Measurements from ENCODE around the gene BNC2. TPM values are rescaled to one million over a fixed set of nuclear protein-coding genes. Genes with fewer than 3 reads are reported as not detected.

BNC2 gene
- total and polyA plus RNA-seq, 2 donors = 1.8 to 3.9 TPM

DNA sequence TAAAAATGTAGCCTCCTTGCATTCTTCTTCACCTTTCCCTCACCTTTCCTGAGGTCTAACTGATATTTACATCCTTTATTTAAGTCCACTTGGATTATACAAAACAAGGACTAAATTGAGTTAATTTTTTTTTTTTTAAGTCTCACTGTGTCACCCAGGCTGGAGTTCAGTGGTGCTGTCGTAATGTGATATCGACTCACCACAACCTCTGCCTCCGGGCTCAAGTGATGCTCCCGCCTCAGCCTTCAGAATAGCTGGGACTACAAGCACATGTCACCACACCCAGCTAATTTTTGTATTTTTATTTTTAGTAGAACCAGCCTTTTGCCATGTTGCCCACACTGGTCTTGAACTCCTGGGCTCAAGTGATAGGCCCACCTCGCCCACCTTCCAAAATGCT is 195.3 kb downstream of the BNC2 start:
- no peaks in the 10 kb centered on the region for H3K36me3 ChIP-seq (ENCODE audit: control insufficient read depth in 2 of 2, insufficient read depth in 2 of 2, low read length in 1 of 2)
- DNase-seq (ENCODE audit: low read depth in 6 of 9, low spot score in 9 of 9) = no peak
- WGBS = 97% methylated on average over 5 of the region's 5 CpGs

DNA sequence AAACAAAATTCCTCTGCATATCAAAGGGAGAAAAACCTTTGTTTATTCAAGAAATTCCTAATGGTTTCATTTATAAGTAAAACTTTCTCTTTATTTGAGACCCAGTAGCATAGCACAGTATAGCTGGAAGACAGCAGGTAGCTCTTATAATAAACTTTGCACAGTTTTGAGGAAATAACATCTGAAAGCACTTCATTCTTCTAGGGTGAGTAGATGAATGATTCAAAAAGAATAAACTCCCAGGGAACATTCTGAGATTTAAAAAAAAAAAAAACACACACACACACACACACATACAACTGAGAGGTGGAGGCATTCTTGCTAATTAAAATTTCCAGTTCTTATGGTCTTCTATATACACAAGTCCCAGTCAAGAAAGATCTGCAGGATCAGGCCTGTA is 197.3 kb downstream of the BNC2 start:
- H3K9me3 ChIP-seq (ENCODE audit: control insufficient read depth in 2 of 2, insufficient read depth in 1 of 2, low read length in 1 of 2) = no peaks in the 10 kb centered on the region
- DNase-seq (ENCODE audit: low read depth in 6 of 9, low spot score in 9 of 9) = no peak

More for the DNA sequence above, 195.3 kb downstream of the BNC2 start:
- Histone ChIP-seq H3K27me3 (ENCODE audit: control insufficient read depth in 2 of 2, insufficient read depth in 1 of 2, low read length in 1 of 2) (no peaks in the 10 kb centered on the region), H3K4me1 (ENCODE audit: control insufficient read depth in 2 of 2, insufficient read depth in 2 of 2, low read length in 2 of 2) (peaks cover 0 to 5% of the 10 kb centered on the region in 2 donors), H3K4me3 (ENCODE audit: low read length in 2 of 2) (no peak overlapping the region), H3K9me3 (ENCODE audit: control insufficient read depth in 2 of 2, insufficient read depth in 1 of 2, low read length in 1 of 2) (no peaks in the 10 kb centered on the region), H3K27ac (ENCODE audit: low read depth in 1 of 2, low read length in 1 of 2) (no peak overlapping the region)

GRCh38 chr9:16672501-16672900 is 198.0 kb downstream of the BNC2 start:
- DNase-seq (ENCODE audit: low read depth in 6 of 9, low spot score in 9 of 9) = no peak
- Histone ChIP-seq H3K9me3 (ENCODE audit: control insufficient read depth in 2 of 2, insufficient read depth in 1 of 2, low read length in 1 of 2) (no peaks in the 10 kb centered on the region), H3K27me3 (ENCODE audit: control insufficient read depth in 2 of 2, insufficient read depth in 1 of 2, low read length in 1 of 2) (no peaks in the 10 kb centered on the region), H3K4me3 (ENCODE audit: low read length in 2 of 2) (no peak overlapping the region), H3K27ac (ENCODE audit: low read depth in 1 of 2, low read length in 1 of 2) (no peak overlapping the region), H3K4me1 (ENCODE audit: control insufficient read depth in 2 of 2, insufficient read depth in 2 of 2, low read length in 2 of 2) (no peaks in the 10 kb centered on the region), H3K36me3 (ENCODE audit: control insufficient read depth in 2 of 2, insufficient read depth in 2 of 2, low read length in 1 of 2) (no peaks in the 10 kb centered on the region)
- 97% methylated on average over 3 of the region's 3 CpGs for WGBS

More for the DNA sequence above, 197.3 kb downstream of the BNC2 start:
- H3K4me1 ChIP-seq (ENCODE audit: control insufficient read depth in 2 of 2, insufficient read depth in 2 of 2, low read length in 2 of 2) = no peaks in the 10 kb centered on the region
- no peaks in the 10 kb centered on the region for H3K27me3 ChIP-seq (ENCODE audit: control insufficient read depth in 2 of 2, insufficient read depth in 1 of 2, low read length in 1 of 2)
- H3K36me3 ChIP-seq (ENCODE audit: control insufficient read depth in 2 of 2, insufficient read depth in 2 of 2, low read length in 1 of 2) = no peaks in the 10 kb centered on the region
- H3K4me3 ChIP-seq (ENCODE audit: low read length in 2 of 2) = no peak overlapping the region
- no peak overlapping the region for H3K27ac ChIP-seq (ENCODE audit: low read depth in 1 of 2, low read length in 1 of 2)

DNA sequence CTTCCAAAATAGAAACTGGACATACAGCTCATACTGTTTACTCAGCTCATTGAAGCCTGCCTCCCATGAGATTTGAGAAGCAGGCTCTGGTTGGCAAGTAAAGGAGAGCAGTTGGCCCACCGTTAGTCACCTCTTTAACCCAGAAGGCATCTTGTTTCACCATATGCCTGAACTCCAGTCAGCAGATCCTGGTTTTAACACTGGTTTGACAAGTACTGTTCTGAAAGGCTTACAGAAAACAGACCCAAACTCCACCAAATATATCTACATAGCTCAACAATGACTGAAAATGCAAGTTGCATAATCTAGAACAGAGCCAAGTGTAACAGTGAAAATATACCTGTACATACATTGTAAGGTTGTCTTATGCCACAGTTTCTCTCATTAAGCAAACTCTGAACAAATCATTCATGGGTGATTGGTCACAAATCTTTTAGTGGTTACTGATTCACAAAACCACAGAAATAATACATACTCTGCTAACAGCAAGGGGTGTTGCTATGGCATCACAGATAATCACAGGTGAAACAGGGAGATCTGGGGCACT is 198.8 kb downstream of the BNC2 start:
- Histone ChIP-seq H3K36me3 (ENCODE audit: control insufficient read depth in 2 of 2, insufficient read depth in 2 of 2, low read length in 1 of 2) (no peaks in the 10 kb centered on the region), H3K27me3 (ENCODE audit: control insufficient read depth in 2 of 2, insufficient read depth in 1 of 2, low read length in 1 of 2) (no peaks in the 10 kb centered on the region)

DNA sequence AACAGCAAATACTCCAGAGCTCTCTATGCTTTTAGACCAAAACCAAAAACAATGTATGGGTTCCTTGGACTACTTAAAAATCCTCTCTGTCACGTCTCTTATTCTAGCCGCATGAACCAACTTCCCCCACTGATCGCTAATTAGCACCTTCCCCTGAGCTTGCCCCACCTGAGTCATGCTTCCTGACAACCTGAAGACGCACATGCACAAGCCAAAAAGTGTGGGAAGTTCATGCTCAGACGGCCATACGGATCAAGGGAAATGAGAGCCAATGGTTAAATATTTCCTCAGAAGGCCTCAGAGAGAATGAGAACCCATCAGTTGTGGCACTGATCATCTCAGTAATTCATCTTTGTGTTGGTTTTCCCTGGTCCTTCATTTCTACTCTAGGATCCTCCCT is 199.7 kb downstream of the BNC2 start:
- 88% methylated on average over 6 of the region's 6 CpGs for WGBS
- H3K4me1 ChIP-seq (ENCODE audit: control insufficient read depth in 2 of 2, insufficient read depth in 2 of 2, low read length in 2 of 2) = no peaks in the 10 kb centered on the region
- DNase-seq (ENCODE audit: low read depth in 6 of 9, low spot score in 9 of 9) = no peak

More for the DNA sequence above, 198.8 kb downstream of the BNC2 start:
- H3K27ac ChIP-seq (ENCODE audit: low read depth in 1 of 2, low read length in 1 of 2) = no peak overlapping the region
- no peak for DNase-seq (ENCODE audit: low read depth in 6 of 9, low spot score in 9 of 9)
- no peaks in the 10 kb centered on the region for H3K9me3 ChIP-seq (ENCODE audit: control insufficient read depth in 2 of 2, insufficient read depth in 1 of 2, low read length in 1 of 2)
- H3K4me1 ChIP-seq (ENCODE audit: control insufficient read depth in 2 of 2, insufficient read depth in 2 of 2, low read length in 2 of 2) = no peaks in the 10 kb centered on the region
- WGBS = 83% methylated on average over 1 of the region's 1 CpG
- H3K4me3 ChIP-seq (ENCODE audit: low read length in 2 of 2) = no peak overlapping the region

GRCh38 chr9:16668734-16669295 is 201.7 kb downstream of the BNC2 start:
- Histone ChIP-seq H3K4me1 (ENCODE audit: control insufficient read depth in 2 of 2, insufficient read depth in 2 of 2, low read length in 2 of 2) (no peaks in the 10 kb centered on the region), H3K4me3 (ENCODE audit: low read length in 2 of 2) (no peak overlapping the region), H3K27ac (ENCODE audit: low read depth in 1 of 2, low read length in 1 of 2) (no peak overlapping the region), H3K27me3 (ENCODE audit: control insufficient read depth in 2 of 2, insufficient read depth in 1 of 2, low read length in 1 of 2) (no peaks in the 10 kb centered on the region), H3K9me3 (ENCODE audit: control insufficient read depth in 2 of 2, insufficient read depth in 1 of 2, low read length in 1 of 2) (no peaks in the 10 kb centered on the region), H3K36me3 (ENCODE audit: control insufficient read depth in 2 of 2, insufficient read depth in 2 of 2, low read length in 1 of 2) (no peaks in the 10 kb centered on the region)
- no peak for DNase-seq (ENCODE audit: low read depth in 6 of 9, low spot score in 9 of 9)
- 90% methylated on average over 5 of the region's 5 CpGs for WGBS

More for the DNA sequence above, 199.7 kb downstream of the BNC2 start:
- no peak overlapping the region for H3K4me3 ChIP-seq (ENCODE audit: low read length in 2 of 2)
- H3K36me3 ChIP-seq (ENCODE audit: control insufficient read depth in 2 of 2, insufficient read depth in 2 of 2, low read length in 1 of 2) = no peaks in the 10 kb centered on the region
- no peaks in the 10 kb centered on the region for H3K27me3 ChIP-seq (ENCODE audit: control insufficient read depth in 2 of 2, insufficient read depth in 1 of 2, low read length in 1 of 2)
- H3K9me3 ChIP-seq (ENCODE audit: control insufficient read depth in 2 of 2, insufficient read depth in 1 of 2, low read length in 1 of 2) = no peaks in the 10 kb centered on the region
- H3K27ac ChIP-seq (ENCODE audit: low read depth in 1 of 2, low read length in 1 of 2) = no peak overlapping the region

DNA sequence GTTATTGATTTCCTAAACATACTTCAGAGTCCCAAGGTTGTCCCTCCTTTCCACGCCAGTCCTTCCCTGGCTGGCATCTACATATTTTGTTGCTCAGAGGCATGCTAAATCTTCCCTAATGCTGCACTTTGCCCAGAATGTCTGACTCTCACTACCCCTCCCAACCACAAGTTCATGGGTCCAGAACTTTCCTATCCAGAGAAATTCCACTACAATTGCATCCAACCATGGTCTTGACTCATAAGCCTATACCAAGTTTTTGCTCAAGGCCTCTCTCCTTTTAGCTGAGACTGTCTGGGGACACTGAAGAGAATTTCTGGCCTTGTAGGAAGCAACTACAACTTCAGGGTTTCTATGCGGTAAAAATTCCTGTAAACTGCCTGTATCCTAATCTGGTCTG is 206.3 kb downstream of the BNC2 start:
- DNase-seq (ENCODE audit: low read depth in 6 of 9, low spot score in 9 of 9) = no peak
- H3K36me3 ChIP-seq (ENCODE audit: control insufficient read depth in 2 of 2, insufficient read depth in 2 of 2, low read length in 1 of 2) = no peaks in the 10 kb centered on the region
- no peaks in the 10 kb centered on the region for H3K27me3 ChIP-seq (ENCODE audit: control insufficient read depth in 2 of 2, insufficient read depth in 1 of 2, low read length in 1 of 2)
- H3K4me3 ChIP-seq (ENCODE audit: low read length in 2 of 2) = no peak overlapping the region
- 96% methylated on average over 2 of the region's 2 CpGs for WGBS
- H3K4me1 ChIP-seq (ENCODE audit: control insufficient read depth in 2 of 2, insufficient read depth in 2 of 2, low read length in 2 of 2) = no peaks in the 10 kb centered on the region
- no peaks in the 10 kb centered on the region for H3K9me3 ChIP-seq (ENCODE audit: control insufficient read depth in 2 of 2, insufficient read depth in 1 of 2, low read length in 1 of 2)
- no peak overlapping the region for H3K27ac ChIP-seq (ENCODE audit: low read depth in 1 of 2, low read length in 1 of 2)

- no peaks in the 10 kb centered on the region for H3K9me3 ChIP-seq (ENCODE audit: control insufficient read depth in 2 of 2, insufficient read depth in 1 of 2, low read length in 1 of 2)
- H3K4me3 ChIP-seq (ENCODE audit: low read length in 2 of 2) = no peak overlapping the region
- H3K36me3 ChIP-seq (ENCODE audit: control insufficient read depth in 2 of 2, insufficient read depth in 2 of 2, low read length in 1 of 2) = no peaks in the 10 kb centered on the region
- H3K27me3 ChIP-seq (ENCODE audit: control insufficient read depth in 2 of 2, insufficient read depth in 1 of 2, low read length in 1 of 2) = no peaks in the 10 kb centered on the region
- no peak overlapping the region for H3K27ac ChIP-seq (ENCODE audit: low read depth in 1 of 2, low read length in 1 of 2)
- DNase-seq (ENCODE audit: low read depth in 6 of 9, low spot score in 9 of 9) = no peak
- 87% methylated on average over 1 of the region's 1 CpG for WGBS
- no peaks in the 10 kb centered on the region for H3K4me1 ChIP-seq (ENCODE audit: control insufficient read depth in 2 of 2, insufficient read depth in 2 of 2, low read length in 2 of 2)
These were observed 208.7 kb downstream of the BNC2 start for GRCh38 chr9:16661816-16662215.

GRCh38 chr9:16659096-16659495 is 211.4 kb downstream of the BNC2 start:
- Histone ChIP-seq H3K9me3 (ENCODE audit: control insufficient read depth in 2 of 2, insufficient read depth in 1 of 2, low read length in 1 of 2) (no peaks in the 10 kb centered on the region), H3K4me3 (ENCODE audit: low read length in 2 of 2) (no peak overlapping the region), H3K27me3 (ENCODE audit: control insufficient read depth in 2 of 2, insufficient read depth in 1 of 2, low read length in 1 of 2) (no peaks in the 10 kb centered on the region), H3K36me3 (ENCODE audit: control insufficient read depth in 2 of 2, insufficient read depth in 2 of 2, low read length in 1 of 2) (no peaks in the 10 kb centered on the region), H3K4me1 (ENCODE audit: control insufficient read depth in 2 of 2, insufficient read depth in 2 of 2, low read length in 2 of 2) (no peaks in the 10 kb centered on the region), H3K27ac (ENCODE audit: low read depth in 1 of 2, low read length in 1 of 2) (no peak overlapping the region)
- DNase-seq (ENCODE audit: low read depth in 6 of 9, low spot score in 9 of 9) = no peak
- WGBS = 87% methylated on average over 11 of the region's 11 CpGs

Data from thymus (tissue), 11 donors.